ENCODE data around the gene DYSF.

Gene DYSF

GRCh38 chr2:71559080-71559827 lies 105.9 kb downstream of the DYSF start:
- Histone ChIP-seq H3K27me3 (replicated peaks in 2 of 5; ENCODE audit: control insufficient read depth in 4 of 5, insufficient read depth in 5 of 5, low read length in 4 of 5) (no peaks in the 10 kb centered on the region), H3K4me1 (ENCODE audit: control extremely low read depth in 1 of 4, control insufficient read depth in 4 of 4, insufficient read depth in 4 of 4, low read length in 3 of 4) (no peaks in the 10 kb centered on the region), H3K9me3 (ENCODE audit: control extremely low read depth in 1 of 5, control insufficient read depth in 4 of 5, insufficient read depth in 2 of 5, low read depth in 1 of 5, low read length in 4 of 5) (no peaks in the 10 kb centered on the region), H3K36me3 (ENCODE audit: control insufficient read depth in 4 of 4, insufficient read depth in 4 of 4, low read length in 3 of 4) (no peaks in the 10 kb centered on the region), H3K4me3 (ENCODE audit: control insufficient read depth in 1 of 7, extremely low read depth in 1 of 7, insufficient read depth in 4 of 7, low read depth in 2 of 7, low read length in 6 of 7) (no peak overlapping the region), H3K27ac (ENCODE audit: insufficient read depth in 1 of 2, low read depth in 1 of 2, low read length in 2 of 2, poor library complexity in 1 of 2, severe bottlenecking in 2 of 2) (no peak overlapping the region)
- DNase-seq: no peak
- ChIA-PET POLR2A (no interaction called here), CTCF (no interaction called here)
- WGBS (ENCODE audit: insufficient coverage): 83% methylated on average over 15 of the region's 15 CpGs

DNA sequence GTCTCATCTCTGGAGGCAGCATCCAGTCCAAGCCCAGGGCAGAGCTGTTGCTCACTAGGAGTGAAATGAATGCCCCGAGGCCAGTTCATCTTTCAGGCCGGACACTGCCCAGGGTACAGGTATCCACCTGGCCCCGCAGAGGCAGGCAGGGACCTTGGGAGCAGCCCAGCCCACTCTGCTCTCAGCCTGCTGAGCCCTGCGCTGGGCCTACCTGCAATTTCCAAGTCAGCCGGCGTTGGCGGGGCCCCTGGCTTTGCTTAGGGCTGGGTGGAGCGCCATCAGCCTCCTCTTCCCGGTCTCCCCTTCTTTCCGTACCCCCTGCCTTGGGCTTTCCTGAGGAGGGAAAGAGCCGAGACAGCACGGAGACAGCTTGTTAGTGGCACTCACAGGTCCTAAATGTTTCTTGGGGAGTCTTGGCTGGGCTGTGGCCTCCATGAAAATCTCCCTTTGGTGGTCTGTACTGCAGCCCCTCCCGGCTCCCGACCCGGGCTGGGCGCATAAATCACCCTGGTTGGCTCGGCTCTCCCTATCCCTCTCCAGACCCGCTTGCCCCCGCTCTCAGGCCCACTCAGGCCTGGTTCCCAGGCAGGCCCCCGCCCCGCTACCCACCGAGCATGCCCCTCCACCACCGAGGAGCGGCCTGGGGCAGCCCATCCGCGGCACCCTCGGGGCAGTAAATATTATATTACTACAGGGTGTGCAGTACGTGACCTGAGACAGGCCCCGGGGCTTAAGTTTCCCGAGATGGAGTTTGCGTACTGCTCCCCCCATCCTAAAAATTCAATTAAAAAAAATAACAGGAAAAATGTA lies 106.7 kb downstream of the DYSF start:
- H3K36me3 ChIP-seq (ENCODE audit: control insufficient read depth in 4 of 4, insufficient read depth in 4 of 4, low read length in 3 of 4): no peaks in the 10 kb centered on the region
- H3K4me3 ChIP-seq (ENCODE audit: control insufficient read depth in 1 of 7, extremely low read depth in 1 of 7, insufficient read depth in 4 of 7, low read depth in 2 of 7, low read length in 6 of 7): no peak overlapping the region
- WGBS (ENCODE audit: insufficient coverage): 92% methylated on average over 23 of the region's 31 CpGs
- H3K4me1 ChIP-seq (ENCODE audit: control extremely low read depth in 1 of 4, control insufficient read depth in 4 of 4, insufficient read depth in 4 of 4, low read length in 3 of 4): no peaks in the 10 kb centered on the region
- CTCF ChIA-PET: interaction anchor here (0.7 kb wide), 1 partner anchor 14 kb away, joined by 3 read pairs; no protein-coding TSS in a partner anchor
- H3K9me3 ChIP-seq (ENCODE audit: control extremely low read depth in 1 of 5, control insufficient read depth in 4 of 5, insufficient read depth in 2 of 5, low read depth in 1 of 5, low read length in 4 of 5): no peaks in the 10 kb centered on the region
- no peak overlapping the region for H3K27ac ChIP-seq (ENCODE audit: insufficient read depth in 1 of 2, low read depth in 1 of 2, low read length in 2 of 2, poor library complexity in 1 of 2, severe bottlenecking in 2 of 2)
- H3K27me3 ChIP-seq (replicated peaks in 2 of 5; ENCODE audit: control insufficient read depth in 4 of 5, insufficient read depth in 5 of 5, low read length in 4 of 5): no peaks in the 10 kb centered on the region
- DNase-seq: no peak
- POLR2A ChIA-PET: no interaction called here

GRCh38 chr2:71560638-71561011 lies 107.3 kb downstream of the DYSF start:
- Histone ChIP-seq H3K36me3 (ENCODE audit: control insufficient read depth in 4 of 4, insufficient read depth in 4 of 4, low read length in 3 of 4) (no peaks in the 10 kb centered on the region), H3K27ac (ENCODE audit: insufficient read depth in 1 of 2, low read depth in 1 of 2, low read length in 2 of 2, poor library complexity in 1 of 2, severe bottlenecking in 2 of 2) (no peak overlapping the region), H3K4me1 (ENCODE audit: control extremely low read depth in 1 of 4, control insufficient read depth in 4 of 4, insufficient read depth in 4 of 4, low read length in 3 of 4) (no peaks in the 10 kb centered on the region), H3K27me3 (replicated peaks in 2 of 5; ENCODE audit: control insufficient read depth in 4 of 5, insufficient read depth in 5 of 5, low read length in 4 of 5) (no peaks in the 10 kb centered on the region), H3K9me3 (ENCODE audit: control extremely low read depth in 1 of 5, control insufficient read depth in 4 of 5, insufficient read depth in 2 of 5, low read depth in 1 of 5, low read length in 4 of 5) (no peaks in the 10 kb centered on the region), H3K4me3 (ENCODE audit: control insufficient read depth in 1 of 7, extremely low read depth in 1 of 7, insufficient read depth in 4 of 7, low read depth in 2 of 7, low read length in 6 of 7) (no peak overlapping the region)
- 97% methylated on average over 16 of the region's 20 CpGs for WGBS (ENCODE audit: insufficient coverage)
- CTCF ChIA-PET: interaction anchor here (0.7 kb wide), 1 partner anchor 15 kb away, joined by 3 read pairs; no protein-coding TSS in a partner anchor
- POLR2A ChIA-PET: no interaction called here
- DNase-seq: no peak

DNA sequence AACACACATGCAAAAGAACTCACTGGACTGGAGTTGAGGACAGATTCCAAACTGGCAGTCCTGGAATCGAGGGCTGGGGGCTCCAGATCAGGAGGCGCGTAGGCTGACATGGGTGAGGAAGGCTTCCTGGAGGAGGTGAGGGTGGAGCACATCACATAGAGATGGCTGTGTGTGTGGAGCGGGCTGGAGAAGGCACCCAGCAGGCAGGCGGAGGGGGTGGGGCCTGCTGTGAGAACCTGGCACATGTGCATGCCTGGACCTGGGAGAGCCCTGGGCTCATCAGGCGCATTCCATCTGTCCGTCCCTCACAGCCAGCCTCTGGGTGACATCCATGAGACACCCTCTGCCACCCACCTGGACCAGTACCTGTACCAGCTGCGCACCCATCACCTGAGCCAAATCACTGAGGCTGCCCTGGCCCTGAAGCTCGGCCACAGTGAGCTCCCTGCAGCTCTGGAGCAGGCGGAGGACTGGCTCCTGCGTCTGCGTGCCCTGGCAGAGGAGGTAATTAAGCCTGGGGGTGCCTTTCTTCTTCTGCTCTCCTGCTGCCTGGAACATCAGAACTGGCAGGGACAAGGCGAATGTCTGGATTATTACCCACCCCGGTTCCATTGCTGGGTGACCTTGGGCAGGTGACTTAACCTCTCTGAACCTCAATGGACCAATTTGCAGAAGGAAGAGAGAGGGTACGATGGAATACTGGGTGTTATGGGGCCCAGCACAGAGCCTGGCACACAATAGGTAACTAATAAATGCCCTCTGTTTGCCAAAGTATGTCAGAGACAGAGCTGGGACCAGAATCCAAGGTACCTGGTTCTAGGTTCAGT lies 108.3 kb downstream of the DYSF start:
- POLR2A ChIA-PET: no interaction called here
- Histone ChIP-seq H3K27ac (ENCODE audit: insufficient read depth in 1 of 2, low read depth in 1 of 2, low read length in 2 of 2, poor library complexity in 1 of 2, severe bottlenecking in 2 of 2) (no peak overlapping the region), H3K4me1 (ENCODE audit: control extremely low read depth in 1 of 4, control insufficient read depth in 4 of 4, insufficient read depth in 4 of 4, low read length in 3 of 4) (no peaks in the 10 kb centered on the region), H3K4me3 (ENCODE audit: control insufficient read depth in 1 of 7, extremely low read depth in 1 of 7, insufficient read depth in 4 of 7, low read depth in 2 of 7, low read length in 6 of 7) (no peak overlapping the region), H3K36me3 (ENCODE audit: control insufficient read depth in 4 of 4, insufficient read depth in 4 of 4, low read length in 3 of 4) (no peaks in the 10 kb centered on the region), H3K27me3 (replicated peaks in 2 of 5; ENCODE audit: control insufficient read depth in 4 of 5, insufficient read depth in 5 of 5, low read length in 4 of 5) (peaks cover 0 to under 1% (median 0%) of the 10 kb centered on the region in 5 experiments), H3K9me3 (ENCODE audit: control extremely low read depth in 1 of 5, control insufficient read depth in 4 of 5, insufficient read depth in 2 of 5, low read depth in 1 of 5, low read length in 4 of 5) (no peaks in the 10 kb centered on the region)
- CTCF ChIA-PET: interaction anchor here (1.2 kb wide), 1 partner anchor 9 kb away, joined by 3 read pairs; no protein-coding TSS in a partner anchor
- 97% methylated on average over 14 of the region's 15 CpGs for WGBS (ENCODE audit: insufficient coverage)
- DNase-seq: no peak

DNA sequence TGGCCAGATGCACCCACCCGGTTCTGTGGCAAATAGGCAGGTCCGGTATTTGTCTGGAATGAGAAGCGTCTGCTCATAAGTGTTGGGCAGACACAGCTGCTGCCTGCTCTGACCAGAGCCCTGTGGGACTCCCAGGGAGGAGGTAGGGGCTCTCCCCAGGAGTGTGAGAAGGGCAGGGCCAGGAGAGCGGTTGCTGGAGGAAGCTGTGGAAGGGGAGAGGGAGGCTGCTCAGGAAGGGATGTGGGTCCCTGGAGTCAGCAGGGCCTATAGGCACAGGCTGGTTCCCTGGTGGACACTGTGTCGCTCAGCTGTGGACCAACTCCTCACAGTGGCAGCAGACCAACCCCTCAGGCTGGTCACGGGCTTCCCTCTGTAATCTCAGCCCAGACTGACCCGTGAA lies 109.2 kb downstream of the DYSF start:
- CTCF ChIA-PET: no interaction called here
- POLR2A ChIA-PET: no interaction called here
- Histone ChIP-seq H3K36me3 (ENCODE audit: control insufficient read depth in 4 of 4, insufficient read depth in 4 of 4, low read length in 3 of 4) (no peaks in the 10 kb centered on the region), H3K4me1 (ENCODE audit: control extremely low read depth in 1 of 4, control insufficient read depth in 4 of 4, insufficient read depth in 4 of 4, low read length in 3 of 4) (no peaks in the 10 kb centered on the region), H3K27ac (ENCODE audit: insufficient read depth in 1 of 2, low read depth in 1 of 2, low read length in 2 of 2, poor library complexity in 1 of 2, severe bottlenecking in 2 of 2) (no peak overlapping the region), H3K27me3 (replicated peaks in 2 of 5; ENCODE audit: control insufficient read depth in 4 of 5, insufficient read depth in 5 of 5, low read length in 4 of 5) (peaks cover 0 to 1% (median 0%) of the 10 kb centered on the region in 5 experiments), H3K4me3 (ENCODE audit: control insufficient read depth in 1 of 7, extremely low read depth in 1 of 7, insufficient read depth in 4 of 7, low read depth in 2 of 7, low read length in 6 of 7) (no peak overlapping the region), H3K9me3 (ENCODE audit: control extremely low read depth in 1 of 5, control insufficient read depth in 4 of 5, insufficient read depth in 2 of 5, low read depth in 1 of 5, low read length in 4 of 5) (no peaks in the 10 kb centered on the region)
- no peak for DNase-seq
- WGBS (ENCODE audit: insufficient coverage): 90% methylated on average over 7 of the region's 7 CpGs

GRCh38 chr2:71563872-71564271 lies 110.5 kb downstream of the DYSF start:
- CTCF ChIA-PET: no interaction called here

More at GRCh38 chr2:71563872-71564271, 110.5 kb downstream of the DYSF start:
- Histone ChIP-seq H3K27me3 (replicated peaks in 2 of 5; ENCODE audit: control insufficient read depth in 4 of 5, insufficient read depth in 5 of 5, low read length in 4 of 5) (peaks cover 0 to 1% (median 0%) of the 10 kb centered on the region in 5 experiments), H3K4me3 (ENCODE audit: control insufficient read depth in 1 of 7, extremely low read depth in 1 of 7, insufficient read depth in 4 of 7, low read depth in 2 of 7, low read length in 6 of 7) (no peak overlapping the region), H3K27ac (ENCODE audit: insufficient read depth in 1 of 2, low read depth in 1 of 2, low read length in 2 of 2, poor library complexity in 1 of 2, severe bottlenecking in 2 of 2) (no peak overlapping the region), H3K9me3 (ENCODE audit: control extremely low read depth in 1 of 5, control insufficient read depth in 4 of 5, insufficient read depth in 2 of 5, low read depth in 1 of 5, low read length in 4 of 5) (no peaks in the 10 kb centered on the region), H3K36me3 (ENCODE audit: control insufficient read depth in 4 of 4, insufficient read depth in 4 of 4, low read length in 3 of 4) (no peaks in the 10 kb centered on the region), H3K4me1 (ENCODE audit: control extremely low read depth in 1 of 4, control insufficient read depth in 4 of 4, insufficient read depth in 4 of 4, low read length in 3 of 4) (no peaks in the 10 kb centered on the region)
- DNase-seq: no peak
- 96% methylated on average over 10 of the region's 11 CpGs for WGBS (ENCODE audit: insufficient coverage)
- POLR2A ChIA-PET: no interaction called here

All from common myeloid progenitor, CD34-positive (primary cell).